ENCODE measurements around the gene ARID1B.

Gene ARID1B

DNA sequence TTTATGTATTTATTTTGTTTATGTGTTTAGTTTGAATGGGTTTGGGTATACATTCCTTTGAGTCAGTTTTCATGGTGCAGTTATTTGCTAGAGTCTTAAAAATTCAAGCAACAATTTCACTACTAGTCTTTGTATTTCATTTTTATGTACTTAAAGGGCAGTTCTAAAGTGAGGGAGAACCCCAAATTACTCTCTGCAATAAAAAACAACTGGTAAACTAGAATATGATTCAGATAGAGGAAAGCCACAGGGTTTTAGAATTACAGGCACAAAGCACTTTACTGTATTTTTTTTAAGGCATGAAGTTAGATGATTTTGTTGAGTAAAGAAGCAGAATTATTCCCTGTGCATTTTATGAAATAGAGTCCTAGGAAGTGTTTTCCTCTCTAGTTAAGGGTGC, 183.3 kb downstream of the ARID1B start:
- no peak for DNase-seq (ENCODE audit: low read depth)
- H3K4me3 ChIP-seq (ENCODE audit: low read depth, low read length) = no peak overlapping the region
- TF ChIP-seq, protein P1, sequence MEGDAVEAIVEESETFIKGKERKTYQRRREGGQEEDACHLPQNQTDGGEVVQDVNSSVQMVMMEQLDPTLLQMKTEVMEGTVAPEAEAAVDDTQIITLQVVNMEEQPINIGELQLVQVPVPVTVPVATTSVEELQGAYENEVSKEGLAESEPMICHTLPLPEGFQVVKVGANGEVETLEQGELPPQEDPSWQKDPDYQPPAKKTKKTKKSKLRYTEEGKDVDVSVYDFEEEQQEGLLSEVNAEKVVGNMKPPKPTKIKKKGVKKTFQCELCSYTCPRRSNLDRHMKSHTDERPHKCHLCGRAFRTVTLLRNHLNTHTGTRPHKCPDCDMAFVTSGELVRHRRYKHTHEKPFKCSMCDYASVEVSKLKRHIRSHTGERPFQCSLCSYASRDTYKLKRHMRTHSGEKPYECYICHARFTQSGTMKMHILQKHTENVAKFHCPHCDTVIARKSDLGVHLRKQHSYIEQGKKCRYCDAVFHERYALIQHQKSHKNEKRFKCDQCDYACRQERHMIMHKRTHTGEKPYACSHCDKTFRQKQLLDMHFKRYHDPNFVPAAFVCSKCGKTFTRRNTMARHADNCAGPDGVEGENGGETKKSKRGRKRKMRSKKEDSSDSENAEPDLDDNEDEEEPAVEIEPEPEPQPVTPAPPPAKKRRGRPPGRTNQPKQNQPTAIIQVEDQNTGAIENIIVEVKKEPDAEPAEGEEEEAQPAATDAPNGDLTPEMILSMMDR (conservative IDR thresholded peaks at IDR 0.05; ENCODE audit: low read depth, low read length) = no peak

DNA sequence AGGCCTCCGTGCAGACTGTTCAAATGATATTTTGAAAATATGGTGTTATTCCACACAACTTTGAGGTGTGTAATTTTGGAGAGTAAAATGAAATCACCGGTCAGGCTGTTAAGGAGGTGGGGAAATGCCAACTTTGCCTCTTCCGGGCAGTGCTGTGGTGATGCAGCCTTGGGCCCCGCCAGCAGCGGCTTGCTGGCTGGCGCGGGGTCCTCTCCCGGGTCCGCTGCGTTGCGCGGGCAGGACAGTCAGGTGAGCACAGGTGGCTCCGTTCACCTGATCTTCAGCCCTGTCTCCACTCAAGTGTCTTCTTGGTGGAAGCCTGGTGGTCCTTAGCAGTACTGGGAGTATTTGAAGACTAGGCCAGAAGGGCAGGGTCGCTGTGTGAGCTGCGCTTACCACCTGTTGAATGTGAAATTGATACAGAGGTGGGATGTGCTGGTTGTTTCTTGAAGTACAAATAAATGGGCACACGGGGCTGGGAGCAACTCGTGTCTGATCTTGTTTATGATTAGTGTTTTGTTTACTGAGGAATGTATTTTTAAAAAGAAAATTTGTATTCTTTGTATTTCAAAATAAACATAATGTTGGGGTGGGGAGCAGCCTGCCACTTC, 184.2 kb downstream of the ARID1B start:
- TF ChIP-seq, protein P1 (conservative IDR thresholded peaks at IDR 0.05; ENCODE audit: low read depth, low read length) = no peak
- DNase-seq (ENCODE audit: low read depth) = no peak
- H3K4me3 ChIP-seq (ENCODE audit: low read depth, low read length) = no peak overlapping the region

DNA sequence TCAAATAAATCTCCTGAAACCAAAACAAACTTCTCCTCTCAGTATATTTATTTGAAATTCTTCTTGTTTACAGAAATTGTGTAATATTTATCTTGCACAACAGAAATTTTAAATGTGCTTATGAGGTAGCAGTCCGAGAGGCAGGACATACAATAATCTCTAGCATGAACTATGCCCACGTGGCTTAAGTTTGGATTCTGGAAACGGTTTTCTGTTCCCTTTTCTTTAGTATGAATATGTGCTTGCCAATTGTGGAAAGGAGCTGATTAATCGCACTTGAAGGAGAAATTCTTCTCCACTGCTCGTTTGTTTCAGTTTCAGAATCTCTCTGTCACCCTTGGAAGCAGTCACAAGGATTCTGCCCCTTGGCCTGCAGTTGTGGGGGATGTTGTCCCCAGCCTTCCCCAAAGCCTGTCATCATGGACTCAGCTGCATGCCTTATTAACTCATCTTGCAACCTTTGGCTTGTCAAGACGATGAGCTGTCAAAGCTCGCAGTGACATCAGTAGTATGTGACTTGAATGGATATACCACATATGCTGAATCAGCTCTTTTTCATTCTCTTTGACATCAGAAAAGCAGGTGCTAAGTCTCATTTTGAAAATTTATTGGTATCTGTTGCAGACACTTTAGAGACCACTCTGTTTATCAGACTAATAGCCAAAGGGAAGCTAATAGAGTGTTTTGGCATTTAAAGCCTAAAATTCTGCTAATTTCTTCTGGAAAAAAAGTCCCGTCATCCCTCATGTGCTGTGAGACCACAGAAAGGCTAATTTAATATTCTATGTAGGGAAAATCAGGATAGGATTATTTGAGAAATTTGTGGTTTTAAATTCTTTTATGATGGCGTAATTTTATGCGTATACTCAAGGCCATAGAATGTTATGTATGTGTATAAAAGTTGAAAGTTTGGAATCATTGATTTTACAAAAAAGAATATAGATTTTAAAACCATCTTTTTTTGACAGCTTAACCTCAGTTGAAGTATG, 186.8 kb downstream of the ARID1B start:
- H3K4me3 ChIP-seq (ENCODE audit: low read depth, low read length) = peak overlapping the region; percentile 52
- peak; percentile 60 for DNase-seq (ENCODE audit: low read depth)
- TF ChIP-seq, protein P1 (conservative IDR thresholded peaks at IDR 0.05; ENCODE audit: low read depth, low read length) = no peak

DNA sequence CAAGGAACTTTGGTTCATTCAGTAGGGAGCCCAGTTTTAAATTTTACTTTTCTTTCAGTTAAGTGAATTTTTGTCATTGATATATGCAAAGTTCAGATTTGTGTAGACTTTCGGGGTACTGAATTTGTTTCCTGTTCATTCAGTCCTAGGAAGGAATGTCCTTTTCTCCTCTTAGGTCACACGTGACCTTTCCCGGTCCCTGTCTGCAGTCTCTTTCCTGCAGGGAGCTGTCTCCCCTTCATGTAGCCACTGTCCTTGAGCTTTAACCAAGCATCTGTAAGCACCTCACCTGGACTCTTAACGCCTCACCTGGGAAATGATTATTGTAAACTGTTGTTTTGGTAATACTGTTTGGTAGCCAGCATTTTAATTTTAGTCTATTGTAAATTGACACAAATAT, 190.7 kb downstream of the ARID1B start:
- no peak for DNase-seq (ENCODE audit: low read depth)
- TF ChIP-seq, protein P1 (conservative IDR thresholded peaks at IDR 0.05; ENCODE audit: low read depth, low read length) = no peak
- H3K4me3 ChIP-seq (ENCODE audit: low read depth, low read length) = no peak overlapping the region

DNA sequence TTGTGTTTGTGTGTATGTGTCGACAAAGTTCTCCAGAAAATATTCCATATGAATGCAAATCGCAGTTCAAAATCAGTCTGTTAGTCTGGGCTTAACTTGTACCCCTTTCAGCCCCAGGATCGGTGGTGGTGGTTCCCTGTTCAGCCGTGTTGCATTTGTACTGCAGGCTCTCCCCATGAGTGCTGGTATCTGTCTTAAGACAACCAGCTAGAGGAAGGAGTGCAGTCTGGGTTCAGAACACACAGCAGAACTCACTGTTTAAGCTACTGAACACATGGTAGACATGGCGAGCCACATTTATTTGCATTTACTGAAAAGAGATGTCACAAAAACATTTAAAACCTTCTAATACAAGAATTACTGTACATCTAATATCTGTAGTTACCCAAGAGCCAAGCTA, 192.1 kb downstream of the ARID1B start:
- TF ChIP-seq, protein P1 (conservative IDR thresholded peaks at IDR 0.05; ENCODE audit: low read depth, low read length) = no peak
- H3K4me3 ChIP-seq (ENCODE audit: low read depth, low read length) = no peak overlapping the region
- no peak for DNase-seq (ENCODE audit: low read depth)

GRCh38 chr6:156970595-156971112, 193.5 kb downstream of the ARID1B start:
- DNase-seq (ENCODE audit: low read depth) = no peak
- TF ChIP-seq, protein P1 (conservative IDR thresholded peaks at IDR 0.05; ENCODE audit: low read depth, low read length) = no peak
- H3K4me3 ChIP-seq (ENCODE audit: low read depth, low read length) = no peak overlapping the region

Data from choroid plexus epithelial cell (primary cell).